ENCODE data around the gene GRAMD1C. TPM values are rescaled to one million over a fixed set of nuclear protein-coding genes. Genes with fewer than 3 reads are reported as not detected.

GRAMD1C gene
- total RNA-seq, 4 donors from 2014 or later = 20.6 to 48.0 (median 30.0) TPM

DNA sequence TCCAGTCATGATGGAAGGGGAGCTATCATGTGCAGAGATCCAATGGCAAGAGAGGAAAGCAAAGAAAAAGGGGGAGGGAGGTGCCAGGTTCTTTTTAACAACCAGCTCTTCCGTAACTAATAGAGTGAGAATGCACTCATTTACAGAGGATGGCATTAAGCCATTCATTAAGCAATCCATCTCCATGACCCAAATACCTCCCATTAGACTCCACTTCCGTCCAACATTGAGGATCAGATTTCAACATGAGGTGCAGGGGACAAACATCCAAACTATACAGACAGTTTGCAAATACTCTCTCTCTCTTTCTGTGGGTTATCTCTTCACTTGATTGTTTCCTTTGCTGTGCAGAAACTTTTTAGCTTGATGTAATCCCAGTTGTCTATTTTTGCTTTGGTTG lies 130.4 kb downstream of the GRAMD1C start:
- no peak overlapping the region for H3K4me3 ChIP-seq

DNA sequence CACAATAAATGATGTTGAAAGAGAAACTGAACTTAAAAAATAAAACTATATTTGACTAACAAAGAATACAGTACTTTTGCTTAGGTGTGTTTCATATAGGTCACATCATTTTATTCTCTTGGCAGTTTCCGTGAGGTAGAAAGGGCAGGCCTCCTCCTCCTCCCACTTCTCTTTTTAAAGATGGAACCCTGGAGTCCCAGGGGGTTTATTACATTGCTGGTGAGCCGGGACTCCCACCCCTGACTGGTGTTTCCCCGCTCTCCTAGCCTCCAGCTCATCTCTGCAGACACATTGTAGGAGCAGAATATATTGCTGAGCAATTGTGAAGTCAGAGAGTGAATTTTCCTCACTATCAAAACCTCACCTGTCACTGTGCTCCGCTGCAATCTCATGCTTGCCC lies 139.2 kb downstream of the GRAMD1C start:
- no peak overlapping the region for H3K4me3 ChIP-seq
- H3K36me3 ChIP-seq = peaks cover 0 to 34% (median 0%) of the 10 kb centered on the region in 3 donors
- H3K4me1 ChIP-seq = no peaks in the 10 kb centered on the region
- no peak overlapping the region for H3K27ac ChIP-seq
- TF ChIP-seq POLR2A (IDR thresholded peaks at IDR 0.05) = no peak
- TF ChIP-seq, protein P1, sequence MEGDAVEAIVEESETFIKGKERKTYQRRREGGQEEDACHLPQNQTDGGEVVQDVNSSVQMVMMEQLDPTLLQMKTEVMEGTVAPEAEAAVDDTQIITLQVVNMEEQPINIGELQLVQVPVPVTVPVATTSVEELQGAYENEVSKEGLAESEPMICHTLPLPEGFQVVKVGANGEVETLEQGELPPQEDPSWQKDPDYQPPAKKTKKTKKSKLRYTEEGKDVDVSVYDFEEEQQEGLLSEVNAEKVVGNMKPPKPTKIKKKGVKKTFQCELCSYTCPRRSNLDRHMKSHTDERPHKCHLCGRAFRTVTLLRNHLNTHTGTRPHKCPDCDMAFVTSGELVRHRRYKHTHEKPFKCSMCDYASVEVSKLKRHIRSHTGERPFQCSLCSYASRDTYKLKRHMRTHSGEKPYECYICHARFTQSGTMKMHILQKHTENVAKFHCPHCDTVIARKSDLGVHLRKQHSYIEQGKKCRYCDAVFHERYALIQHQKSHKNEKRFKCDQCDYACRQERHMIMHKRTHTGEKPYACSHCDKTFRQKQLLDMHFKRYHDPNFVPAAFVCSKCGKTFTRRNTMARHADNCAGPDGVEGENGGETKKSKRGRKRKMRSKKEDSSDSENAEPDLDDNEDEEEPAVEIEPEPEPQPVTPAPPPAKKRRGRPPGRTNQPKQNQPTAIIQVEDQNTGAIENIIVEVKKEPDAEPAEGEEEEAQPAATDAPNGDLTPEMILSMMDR (IDR thresholded peaks at IDR 0.05) = no peak
- peaks cover 0 to 5% (median 0%) of the 10 kb centered on the region in 4 donors for H3K9me3 ChIP-seq
- DNase-seq = no peak
- no peaks in the 10 kb centered on the region for H3K27me3 ChIP-seq

More for the DNA sequence above, 130.4 kb downstream of the GRAMD1C start:
- no peaks in the 10 kb centered on the region for H3K27me3 ChIP-seq
- peaks cover 0 to 5% (median 0%) of the 10 kb centered on the region in 4 donors for H3K9me3 ChIP-seq
- DNase-seq = no peak
- H3K4me1 ChIP-seq = no peaks in the 10 kb centered on the region
- TF ChIP-seq POLR2A (IDR thresholded peaks at IDR 0.05) = no peak
- TF ChIP-seq, protein P1 (IDR thresholded peaks at IDR 0.05) = no peak
- no peak overlapping the region for H3K27ac ChIP-seq
- H3K36me3 ChIP-seq = peaks cover 0 to 4% (median 0%) of the 10 kb centered on the region in 3 donors

DNA sequence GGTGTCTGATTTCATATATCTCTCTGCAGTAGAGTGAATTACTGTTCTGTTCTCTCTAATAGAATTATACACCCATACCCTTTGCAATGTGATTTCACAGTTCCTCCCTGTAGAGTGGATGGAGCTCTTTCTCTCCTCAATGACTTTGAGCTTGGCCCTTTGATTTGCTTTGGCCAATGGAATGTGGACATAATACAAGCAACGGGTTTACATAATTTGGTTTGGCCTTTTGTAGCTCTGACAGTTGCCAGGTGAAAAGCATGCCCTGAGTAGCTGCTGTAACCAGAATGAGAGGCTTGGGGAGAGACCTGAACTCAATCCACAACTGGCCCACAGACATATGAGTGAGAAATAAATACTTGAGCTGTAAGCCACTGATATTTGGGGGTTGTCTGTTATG lies 141.3 kb downstream of the GRAMD1C start:
- Histone ChIP-seq H3K4me3 (no peak overlapping the region), H3K27me3 (no peaks in the 10 kb centered on the region), H3K36me3 (peaks cover 0 to 28% (median 0%) of the 10 kb centered on the region in 3 donors), H3K27ac (no peak overlapping the region), H3K9me3 (no peaks in the 10 kb centered on the region), H3K4me1 (no peaks in the 10 kb centered on the region)
- TF ChIP-seq POLR2A (IDR thresholded peaks at IDR 0.05) = no peak
- TF ChIP-seq, protein P1 (IDR thresholded peaks at IDR 0.05) = no peak
- no peak for DNase-seq

DNA sequence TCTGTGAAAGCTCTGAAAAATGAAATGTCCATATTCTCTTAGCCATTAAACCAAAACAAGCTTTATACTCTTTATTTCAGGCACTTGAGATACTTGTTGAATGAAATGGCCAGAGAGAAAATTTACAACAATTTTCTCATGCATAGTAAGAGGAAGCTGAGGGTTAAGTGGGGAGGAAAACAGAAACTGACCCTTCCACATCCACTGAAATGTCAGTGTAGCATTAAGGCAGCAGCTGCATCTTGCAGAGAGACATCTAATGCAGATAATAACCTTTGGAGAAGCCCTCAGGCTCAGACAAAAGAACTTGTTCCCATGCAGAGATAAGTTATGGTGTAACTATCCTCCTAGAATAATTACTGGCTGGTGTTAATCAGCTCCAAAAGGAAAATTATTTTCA lies 143.2 kb downstream of the GRAMD1C start:
- H3K4me3 ChIP-seq = no peak overlapping the region
- no peak for DNase-seq
- no peak for TF ChIP-seq POLR2A (IDR thresholded peaks at IDR 0.05)
- TF ChIP-seq, protein P1 (IDR thresholded peaks at IDR 0.05) = no peak
- H3K27me3 ChIP-seq = no peaks in the 10 kb centered on the region
- H3K27ac ChIP-seq = no peak overlapping the region
- peaks cover 0 to 20% (median 0%) of the 10 kb centered on the region in 3 donors for H3K36me3 ChIP-seq
- no peaks in the 10 kb centered on the region for H3K4me1 ChIP-seq
- no peaks in the 10 kb centered on the region for H3K9me3 ChIP-seq

DNA sequence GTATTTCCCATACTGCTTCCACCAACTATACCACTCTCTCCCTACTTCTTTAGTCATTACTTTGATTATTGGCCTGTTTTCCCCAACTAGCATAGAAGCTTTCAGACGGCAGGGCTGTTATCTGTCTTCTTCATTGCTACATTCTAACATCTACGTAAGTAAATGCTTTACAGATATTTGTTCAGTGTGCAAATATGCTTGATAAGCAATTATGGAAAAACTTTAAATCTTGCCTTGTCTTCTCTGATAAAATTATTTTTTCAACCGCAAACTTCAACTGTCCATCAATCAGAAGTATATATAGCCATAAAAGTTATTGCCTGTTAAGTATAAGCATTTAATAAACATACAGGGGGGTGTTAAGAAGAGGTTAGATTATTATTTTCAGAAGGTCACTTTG lies 145.0 kb downstream of the GRAMD1C start:
- Histone ChIP-seq H3K27me3 (no peaks in the 10 kb centered on the region), H3K27ac (no peak overlapping the region), H3K4me1 (no peaks in the 10 kb centered on the region), H3K4me3 (no peak overlapping the region), H3K36me3 (peaks cover 0 to 9% (median 0%) of the 10 kb centered on the region in 3 donors), H3K9me3 (no peaks in the 10 kb centered on the region)
- no peak for DNase-seq
- TF ChIP-seq, protein P1 (IDR thresholded peaks at IDR 0.05) = no peak
- no peak for TF ChIP-seq POLR2A (IDR thresholded peaks at IDR 0.05)

DNA sequence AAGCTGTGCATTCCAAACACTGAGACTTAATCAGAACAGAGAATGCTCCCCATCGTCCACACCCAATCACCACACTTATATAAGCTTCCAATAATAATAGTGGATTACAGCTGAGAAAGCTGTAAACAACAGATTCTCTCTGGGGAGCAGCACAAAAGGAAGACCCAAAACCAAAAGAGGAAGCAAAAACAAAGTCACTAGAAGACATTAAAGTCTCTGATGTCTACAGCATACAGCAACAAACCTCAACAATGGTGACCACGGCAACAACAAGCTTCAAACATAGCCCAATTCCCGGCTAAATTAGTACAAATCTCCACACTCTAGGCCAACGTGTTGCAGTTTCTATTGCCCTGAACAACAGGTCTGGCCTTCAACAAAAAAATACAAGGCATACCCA lies 147.0 kb downstream of the GRAMD1C start:
- no peaks in the 10 kb centered on the region for H3K4me1 ChIP-seq
- peak in 1 of 3 donors; percentile 27 for DNase-seq
- no peak overlapping the region for H3K4me3 ChIP-seq
- no peak for TF ChIP-seq POLR2A (IDR thresholded peaks at IDR 0.05)
- TF ChIP-seq, protein P1 (IDR thresholded peaks at IDR 0.05) = no peak
- H3K36me3 ChIP-seq = no peaks in the 10 kb centered on the region
- peak overlapping the region in 1 of 4 donors; percentile 57 for H3K27ac ChIP-seq
- H3K27me3 ChIP-seq = no peaks in the 10 kb centered on the region
- no peaks in the 10 kb centered on the region for H3K9me3 ChIP-seq
